Measurements from ENCODE around the gene NCKAP5L.
"Not testable (repeated sequence)": the region's sequence is repeated elsewhere in the genome, so short reads cannot be mapped to it uniquely, and the experiment has no call there.

The NCKAP5L gene

GRCh38 chr12:49783917-49784676, 44.1 kb downstream of the NCKAP5L start:
- no peaks in the 10 kb centered on the region for H3K9me3 ChIP-seq (ENCODE audit: control insufficient read depth in 1 of 2, low read length in 2 of 2)
- peaks cover 0 to 4% of the 10 kb centered on the region in 2 donors for H3K27me3 ChIP-seq (ENCODE audit: control insufficient read depth in 1 of 2, insufficient read depth in 2 of 2, low read length in 2 of 2)
- H3K9ac ChIP-seq (ENCODE audit: low read depth in 1 of 2, low read length in 2 of 2) = no peak overlapping the region
- H3K4me1 ChIP-seq (ENCODE audit: control insufficient read depth in 1 of 2, insufficient read depth in 2 of 2, low read length in 2 of 2) = no peaks in the 10 kb centered on the region
- H3K27ac ChIP-seq (ENCODE audit: low read depth, low read length) = no peak overlapping the region
- no peak overlapping the region for H3K4me3 ChIP-seq (ENCODE audit: low read depth in 1 of 2, low read length in 2 of 2)
- no peaks in the 10 kb centered on the region for H3K36me3 ChIP-seq (ENCODE audit: control insufficient read depth in 1 of 2, insufficient read depth in 2 of 2, low read length in 2 of 2)

- H3K27ac ChIP-seq (ENCODE audit: low read depth, low read length); H3K9ac ChIP-seq (ENCODE audit: low read depth in 1 of 2, low read length in 2 of 2); H3K4me1 ChIP-seq (ENCODE audit: control insufficient read depth in 1 of 2, insufficient read depth in 2 of 2, low read length in 2 of 2); H3K4me3 ChIP-seq (ENCODE audit: low read depth in 1 of 2, low read length in 2 of 2); H3K27me3 ChIP-seq (ENCODE audit: control insufficient read depth in 1 of 2, insufficient read depth in 2 of 2, low read length in 2 of 2); H3K36me3 ChIP-seq (ENCODE audit: control insufficient read depth in 1 of 2, insufficient read depth in 2 of 2, low read length in 2 of 2); H3K9me3 ChIP-seq (ENCODE audit: control insufficient read depth in 1 of 2, low read length in 2 of 2): not testable (repeated sequence)
Observed at GRCh38 chr12:49780914-49781313, 47.3 kb downstream of the NCKAP5L start.

- H3K4me1 ChIP-seq (ENCODE audit: control insufficient read depth in 1 of 2, insufficient read depth in 2 of 2, low read length in 2 of 2) = peaks cover 0 to 5% of the 10 kb centered on the region in 2 donors
- H3K9ac ChIP-seq (ENCODE audit: low read depth in 1 of 2, low read length in 2 of 2) = no peak overlapping the region
- H3K9me3 ChIP-seq (ENCODE audit: control insufficient read depth in 1 of 2, low read length in 2 of 2) = no peaks in the 10 kb centered on the region
- no peak overlapping the region for H3K4me3 ChIP-seq (ENCODE audit: low read depth in 1 of 2, low read length in 2 of 2)
- H3K36me3 ChIP-seq (ENCODE audit: control insufficient read depth in 1 of 2, insufficient read depth in 2 of 2, low read length in 2 of 2) = no peaks in the 10 kb centered on the region
- no peak overlapping the region for H3K27ac ChIP-seq (ENCODE audit: low read depth, low read length)
- peaks cover 0 to 4% of the 10 kb centered on the region in 2 donors for H3K27me3 ChIP-seq (ENCODE audit: control insufficient read depth in 1 of 2, insufficient read depth in 2 of 2, low read length in 2 of 2)
Observed at GRCh38 chr12:49779581-49779980, 48.6 kb downstream of the NCKAP5L start.

GRCh38 chr12:49777800-49778748, 50.1 kb downstream of the NCKAP5L start:
- Histone ChIP-seq H3K36me3 (ENCODE audit: control insufficient read depth in 1 of 2, insufficient read depth in 2 of 2, low read length in 2 of 2) (no peaks in the 10 kb centered on the region), H3K9ac (ENCODE audit: low read depth in 1 of 2, low read length in 2 of 2) (no peak overlapping the region)

GRCh38 chr12:49777341-49777740, 50.9 kb downstream of the NCKAP5L start:
- peaks cover 0 to 5% of the 10 kb centered on the region in 2 donors for H3K4me1 ChIP-seq (ENCODE audit: control insufficient read depth in 1 of 2, insufficient read depth in 2 of 2, low read length in 2 of 2)
- no peak overlapping the region for H3K27ac ChIP-seq (ENCODE audit: low read depth, low read length)
- H3K4me3 ChIP-seq (ENCODE audit: low read depth in 1 of 2, low read length in 2 of 2) = no peak overlapping the region
- peaks cover 0 to 4% of the 10 kb centered on the region in 2 donors for H3K27me3 ChIP-seq (ENCODE audit: control insufficient read depth in 1 of 2, insufficient read depth in 2 of 2, low read length in 2 of 2)
- H3K36me3 ChIP-seq (ENCODE audit: control insufficient read depth in 1 of 2, insufficient read depth in 2 of 2, low read length in 2 of 2) = no peaks in the 10 kb centered on the region
- no peaks in the 10 kb centered on the region for H3K9me3 ChIP-seq (ENCODE audit: control insufficient read depth in 1 of 2, low read length in 2 of 2)
- H3K9ac ChIP-seq (ENCODE audit: low read depth in 1 of 2, low read length in 2 of 2) = no peak overlapping the region

More at GRCh38 chr12:49777800-49778748, 50.1 kb downstream of the NCKAP5L start:
- Histone ChIP-seq H3K27me3 (ENCODE audit: control insufficient read depth in 1 of 2, insufficient read depth in 2 of 2, low read length in 2 of 2) (peaks cover 0 to 4% of the 10 kb centered on the region in 2 donors), H3K9me3 (ENCODE audit: control insufficient read depth in 1 of 2, low read length in 2 of 2) (no peaks in the 10 kb centered on the region), H3K4me3 (ENCODE audit: low read depth in 1 of 2, low read length in 2 of 2) (no peak overlapping the region), H3K4me1 (ENCODE audit: control insufficient read depth in 1 of 2, insufficient read depth in 2 of 2, low read length in 2 of 2) (peaks cover 0 to 5% of the 10 kb centered on the region in 2 donors), H3K27ac (ENCODE audit: low read depth, low read length) (no peak overlapping the region)

- H3K27ac ChIP-seq (ENCODE audit: low read depth, low read length) = no peak overlapping the region
- peaks cover 0 to 4% of the 10 kb centered on the region in 2 donors for H3K27me3 ChIP-seq (ENCODE audit: control insufficient read depth in 1 of 2, insufficient read depth in 2 of 2, low read length in 2 of 2)
- H3K4me3 ChIP-seq (ENCODE audit: low read depth in 1 of 2, low read length in 2 of 2) = no peak overlapping the region
- H3K4me1 ChIP-seq (ENCODE audit: control insufficient read depth in 1 of 2, insufficient read depth in 2 of 2, low read length in 2 of 2) = peaks cover 0 to 5% of the 10 kb centered on the region in 2 donors
- H3K9ac ChIP-seq (ENCODE audit: low read depth in 1 of 2, low read length in 2 of 2) = no peak overlapping the region
- no peaks in the 10 kb centered on the region for H3K36me3 ChIP-seq (ENCODE audit: control insufficient read depth in 1 of 2, insufficient read depth in 2 of 2, low read length in 2 of 2)
- no peaks in the 10 kb centered on the region for H3K9me3 ChIP-seq (ENCODE audit: control insufficient read depth in 1 of 2, low read length in 2 of 2)
Observed at GRCh38 chr12:49776858-49777257, 51.4 kb downstream of the NCKAP5L start.

- no peak overlapping the region for H3K27ac ChIP-seq (ENCODE audit: low read depth, low read length)
- H3K36me3 ChIP-seq (ENCODE audit: control insufficient read depth in 1 of 2, insufficient read depth in 2 of 2, low read length in 2 of 2) = no peaks in the 10 kb centered on the region
- no peak overlapping the region for H3K4me3 ChIP-seq (ENCODE audit: low read depth in 1 of 2, low read length in 2 of 2)
- H3K27me3 ChIP-seq (ENCODE audit: control insufficient read depth in 1 of 2, insufficient read depth in 2 of 2, low read length in 2 of 2) = peaks cover 0 to 4% of the 10 kb centered on the region in 2 donors
- no peaks in the 10 kb centered on the region for H3K9me3 ChIP-seq (ENCODE audit: control insufficient read depth in 1 of 2, low read length in 2 of 2)
- peaks cover 0 to 5% of the 10 kb centered on the region in 2 donors for H3K4me1 ChIP-seq (ENCODE audit: control insufficient read depth in 1 of 2, insufficient read depth in 2 of 2, low read length in 2 of 2)
- H3K9ac ChIP-seq (ENCODE audit: low read depth in 1 of 2, low read length in 2 of 2) = no peak overlapping the region
Observed at GRCh38 chr12:49776413-49776812, 51.8 kb downstream of the NCKAP5L start.

GRCh38 chr12:49773102-49773501, 55.1 kb downstream of the NCKAP5L start:
- H3K9ac ChIP-seq (ENCODE audit: low read depth in 1 of 2, low read length in 2 of 2); H3K4me1 ChIP-seq (ENCODE audit: control insufficient read depth in 1 of 2, insufficient read depth in 2 of 2, low read length in 2 of 2); H3K4me3 ChIP-seq (ENCODE audit: low read depth in 1 of 2, low read length in 2 of 2); H3K27me3 ChIP-seq (ENCODE audit: control insufficient read depth in 1 of 2, insufficient read depth in 2 of 2, low read length in 2 of 2); H3K9me3 ChIP-seq (ENCODE audit: control insufficient read depth in 1 of 2, low read length in 2 of 2); H3K36me3 ChIP-seq (ENCODE audit: control insufficient read depth in 1 of 2, insufficient read depth in 2 of 2, low read length in 2 of 2); H3K27ac ChIP-seq (ENCODE audit: low read depth, low read length): not testable (repeated sequence)

GRCh38 chr12:49767333-49767732, 60.9 kb downstream of the NCKAP5L start:
- Histone ChIP-seq H3K4me1 (ENCODE audit: control insufficient read depth in 1 of 2, insufficient read depth in 2 of 2, low read length in 2 of 2) (peaks cover 13 to 15% of the 10 kb centered on the region in 2 donors), H3K9me3 (ENCODE audit: control insufficient read depth in 1 of 2, low read length in 2 of 2) (no peaks in the 10 kb centered on the region), H3K27me3 (ENCODE audit: control insufficient read depth in 1 of 2, insufficient read depth in 2 of 2, low read length in 2 of 2) (no peaks in the 10 kb centered on the region), H3K27ac (ENCODE audit: low read depth, low read length) (no peak overlapping the region), H3K9ac (ENCODE audit: low read depth in 1 of 2, low read length in 2 of 2) (no peak overlapping the region), H3K36me3 (ENCODE audit: control insufficient read depth in 1 of 2, insufficient read depth in 2 of 2, low read length in 2 of 2) (peaks cover 21 to 27% of the 10 kb centered on the region in 2 donors), H3K4me3 (ENCODE audit: low read depth in 1 of 2, low read length in 2 of 2) (no peak overlapping the region)

- no peaks in the 10 kb centered on the region for H3K27me3 ChIP-seq (ENCODE audit: control insufficient read depth in 1 of 2, insufficient read depth in 2 of 2, low read length in 2 of 2)
- no peak overlapping the region for H3K9ac ChIP-seq (ENCODE audit: low read depth in 1 of 2, low read length in 2 of 2)
- H3K4me1 ChIP-seq (ENCODE audit: control insufficient read depth in 1 of 2, insufficient read depth in 2 of 2, low read length in 2 of 2) = peaks cover 13 to 15% of the 10 kb centered on the region in 2 donors
- H3K9me3 ChIP-seq (ENCODE audit: control insufficient read depth in 1 of 2, low read length in 2 of 2) = no peaks in the 10 kb centered on the region
- H3K36me3 ChIP-seq (ENCODE audit: control insufficient read depth in 1 of 2, insufficient read depth in 2 of 2, low read length in 2 of 2) = peaks cover 26 to 40% of the 10 kb centered on the region in 2 donors
- no peak overlapping the region for H3K27ac ChIP-seq (ENCODE audit: low read depth, low read length)
- H3K4me3 ChIP-seq (ENCODE audit: low read depth in 1 of 2, low read length in 2 of 2) = no peak overlapping the region
Observed at GRCh38 chr12:49766115-49766455, 62.1 kb downstream of the NCKAP5L start.

Measured in duodenal mucosa (tissue), 2 donors.